ENCODE data around the gene TXNL1. TPM values are rescaled to one million over a fixed set of nuclear protein-coding genes. Genes with fewer than 3 reads are reported as not detected.
A peak's percentile ranks its signal among the peaks of the same experiment; 100 is the strongest.

The TXNL1 gene
- polyA plus RNA-seq, 1 of the 3 experiments (the other 2 are of a cell fraction): 39.7 TPM

GRCh38 chr18:56651771-56652092 lies 13.3 kb upstream of the TXNL1 start:
- ChIA-PET POLR2A (interaction anchor here (2.7 kb wide), 1 partner anchor 14 kb away, joined by 10 read pairs; the partner anchor contains the start of gene TXNL1), CTCF (interaction anchor here (1.4 to 2.4 kb wide), 2 partner anchors 11 to 49 kb away, joined by 5 to 15 read pairs; no protein-coding TSS in a partner anchor)
- Histone ChIP-seq H3K4me3 (ENCODE audit: low read depth in 2 of 2, low read length in 1 of 2) (peak overlapping the region; percentile 84 to 96), H3K4me1 (ENCODE audit: control insufficient read depth in 1 of 2, insufficient read depth in 2 of 2, low read depth in 1 of 2, low read length in 1 of 2) (peaks cover 0 to 13% of the 10 kb centered on the region in 2 experiments; a peak in 2 of 4 replicates), H3K79me2 (ENCODE audit: insufficient read depth) (peaks cover 53% of the 10 kb centered on the region), H3K9ac (peak overlapping the region; percentile 62), H3K4me2 (peak overlapping the region; percentile 89), H3F3A (replicated peaks; ENCODE audit: insufficient read depth) (no peaks in the 10 kb centered on the region), H3K36me3 (replicated peaks in 1 of 2; ENCODE audit: control insufficient read depth in 1 of 2, insufficient read depth in 2 of 2, low read length in 1 of 2) (no peaks in the 10 kb centered on the region), H3K27ac (ENCODE audit: low read depth in 2 of 2, low read length in 1 of 2) (peak overlapping the region in 1 of 2 experiments; percentile 83; a peak in 2 of 4 replicates), H4K20me1 (ENCODE audit: insufficient read depth) (no peaks in the 10 kb centered on the region), H3K9me2 (no peaks in the 10 kb centered on the region), H2AFZ (ENCODE audit: low read depth) (peak overlapping the region; percentile 98), H3K27me3 (ENCODE audit: insufficient read depth) (no peaks in the 10 kb centered on the region), H3K9me3 (no peaks in the 10 kb centered on the region)
- no peak for TF ChIP-seq USF2 (IDR thresholded peaks at IDR 0.05; ENCODE audit: borderline replicate concordance, low read depth, low read length)
- TF ChIP-seq IRF3 (IDR thresholded peaks at IDR 0.05; ENCODE audit: low read depth, low read length): no peak
- TF ChIP-seq RXRA (IDR thresholded peaks at IDR 0.05; ENCODE audit: borderline replicate concordance, low read depth): no peak
- no peak for TF ChIP-seq TAF1 (IDR thresholded peaks at IDR 0.05; ENCODE audit: borderline replicate concordance, low read depth, low read length)
- no peak for TF ChIP-seq PBX3 (IDR thresholded peaks at IDR 0.05)
- TF ChIP-seq MXI1 (IDR thresholded peaks at IDR 0.05; ENCODE audit: low read depth, low read length): no peak
- no peak for TF ChIP-seq GABPA (IDR thresholded peaks at IDR 0.05; ENCODE audit: low read depth)
- TF ChIP-seq REST (IDR thresholded peaks at IDR 0.05; ENCODE audit: low read depth, low read length): no peak
- TF ChIP-seq MAX (IDR thresholded peaks at IDR 0.05; ENCODE audit: low read depth): no peak
- TF ChIP-seq NRF1 (IDR thresholded peaks at IDR 0.05; ENCODE audit: low read depth, low read length): no peak
- TF ChIP-seq MEF2A (IDR thresholded peaks at IDR 0.05; ENCODE audit: borderline replicate concordance, low read depth): no peak
- TF ChIP-seq POLR2AphosphoS5 (IDR thresholded peaks at IDR 0.05; ENCODE audit: low read depth, low read length): no peak
- no peak for TF ChIP-seq JUND (IDR thresholded peaks at IDR 0.05)
- no peak for TF ChIP-seq RAD21 (IDR thresholded peaks at IDR 0.05; ENCODE audit: low read length)
- no peak for TF ChIP-seq ELF1 (IDR thresholded peaks at IDR 0.05)
- no peak for TF ChIP-seq EP300 (IDR thresholded peaks at IDR 0.05; ENCODE audit: borderline replicate concordance in 1 of 2, low read depth in 1 of 2, low read length in 1 of 2)
- TF ChIP-seq ZBTB33 (IDR thresholded peaks at IDR 0.05; ENCODE audit: borderline replicate concordance, low read depth): no peak
- no peak for DNase-seq
- 2% methylated on average over 4 of the region's 5 CpGs for WGBS (ENCODE audit: low lambda C conversion rate)

All from SK-N-SH (cell line).